GM12864 (cell line): Measurements from ENCODE around the gene SEPTIN12.

Experiments used
- DNase-seq: peaks from one replicate; pipeline ENCODE4 v3.0.0-alpha.2; 2011; ENCODE audit warnings: low read depth
- H3K4me3 ChIP-seq: 2 replicates; pipeline ENCODE4 v1.5.1; 2011; ENCODE audit warnings: mild to moderate bottlenecking, low read depth, low read length, control low read depth
- TF ChIP-seq, protein P1 (sequence below): IDR thresholded peaks from 2 replicates; pipeline ENCODE4 v1.5.1; 2011; ENCODE audit warnings: low read depth, mild to moderate bottlenecking, moderate library complexity, low read length, control low read depth, inconsistent platforms; ENCODE audit errors: missing control alignments

Gene SEPTIN12

DNA sequence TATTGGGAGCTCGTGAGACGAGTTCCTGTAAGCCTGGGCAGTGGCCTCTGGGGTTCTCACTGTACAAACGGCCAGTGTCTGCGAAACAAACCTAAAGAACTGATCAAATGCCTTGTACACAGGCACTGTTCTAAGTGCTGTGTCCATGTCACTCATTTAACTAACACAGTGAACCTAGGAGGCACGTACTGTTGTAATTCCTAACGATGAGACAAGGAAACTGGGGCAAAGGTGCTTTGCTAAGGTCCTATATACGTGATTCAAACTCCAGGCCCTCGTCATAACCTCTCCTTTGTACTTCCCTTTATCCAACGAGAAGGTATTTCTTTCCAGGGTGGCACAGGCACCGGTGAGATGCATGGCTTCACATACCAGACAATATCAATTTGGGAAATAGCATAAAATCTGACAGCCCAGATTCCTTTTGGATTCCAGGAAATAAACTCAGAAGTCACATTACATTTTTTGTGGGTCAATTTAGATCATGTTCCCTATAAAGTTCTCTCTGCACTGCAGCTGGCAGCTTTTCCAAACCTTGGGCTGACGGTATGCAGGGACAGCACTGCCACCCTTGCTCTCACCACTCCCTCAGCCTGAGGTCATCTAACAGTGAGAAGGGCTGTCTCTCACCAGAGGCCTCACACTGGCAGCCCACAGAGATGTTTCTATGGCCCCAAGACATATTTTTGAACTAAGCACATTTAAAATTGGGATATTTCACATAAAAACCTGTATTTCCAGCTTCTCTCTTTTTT lies 40.6 kb upstream of the SEPTIN12 start:
- DNase-seq, result no peak
- TF ChIP-seq, protein P1, sequence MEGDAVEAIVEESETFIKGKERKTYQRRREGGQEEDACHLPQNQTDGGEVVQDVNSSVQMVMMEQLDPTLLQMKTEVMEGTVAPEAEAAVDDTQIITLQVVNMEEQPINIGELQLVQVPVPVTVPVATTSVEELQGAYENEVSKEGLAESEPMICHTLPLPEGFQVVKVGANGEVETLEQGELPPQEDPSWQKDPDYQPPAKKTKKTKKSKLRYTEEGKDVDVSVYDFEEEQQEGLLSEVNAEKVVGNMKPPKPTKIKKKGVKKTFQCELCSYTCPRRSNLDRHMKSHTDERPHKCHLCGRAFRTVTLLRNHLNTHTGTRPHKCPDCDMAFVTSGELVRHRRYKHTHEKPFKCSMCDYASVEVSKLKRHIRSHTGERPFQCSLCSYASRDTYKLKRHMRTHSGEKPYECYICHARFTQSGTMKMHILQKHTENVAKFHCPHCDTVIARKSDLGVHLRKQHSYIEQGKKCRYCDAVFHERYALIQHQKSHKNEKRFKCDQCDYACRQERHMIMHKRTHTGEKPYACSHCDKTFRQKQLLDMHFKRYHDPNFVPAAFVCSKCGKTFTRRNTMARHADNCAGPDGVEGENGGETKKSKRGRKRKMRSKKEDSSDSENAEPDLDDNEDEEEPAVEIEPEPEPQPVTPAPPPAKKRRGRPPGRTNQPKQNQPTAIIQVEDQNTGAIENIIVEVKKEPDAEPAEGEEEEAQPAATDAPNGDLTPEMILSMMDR, result no peak
- no peak overlapping the region for H3K4me3 ChIP-seq

DNA sequence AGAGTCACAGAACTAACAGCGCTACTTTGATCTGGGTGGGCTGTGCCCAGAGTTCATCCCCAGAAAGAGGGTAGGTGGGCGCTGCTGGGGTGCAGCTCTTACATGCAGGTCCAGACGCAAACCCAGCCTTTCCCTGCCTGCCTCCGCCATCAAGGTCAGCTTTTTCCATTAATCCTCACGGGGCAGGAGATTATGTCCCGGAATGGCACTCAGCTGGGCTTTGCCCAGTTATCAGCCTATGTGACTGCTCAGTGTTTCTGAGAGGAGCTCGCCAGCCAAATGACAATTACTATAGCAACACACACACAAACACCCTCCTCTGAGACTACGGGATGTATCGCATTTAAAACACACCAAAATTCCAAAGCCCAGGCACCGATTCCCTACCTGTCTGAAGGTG lies 38.8 kb upstream of the SEPTIN12 start:
- TF ChIP-seq, protein P1, result no peak
- H3K4me3 ChIP-seq, result no peak overlapping the region
- DNase-seq, result no peak

DNA sequence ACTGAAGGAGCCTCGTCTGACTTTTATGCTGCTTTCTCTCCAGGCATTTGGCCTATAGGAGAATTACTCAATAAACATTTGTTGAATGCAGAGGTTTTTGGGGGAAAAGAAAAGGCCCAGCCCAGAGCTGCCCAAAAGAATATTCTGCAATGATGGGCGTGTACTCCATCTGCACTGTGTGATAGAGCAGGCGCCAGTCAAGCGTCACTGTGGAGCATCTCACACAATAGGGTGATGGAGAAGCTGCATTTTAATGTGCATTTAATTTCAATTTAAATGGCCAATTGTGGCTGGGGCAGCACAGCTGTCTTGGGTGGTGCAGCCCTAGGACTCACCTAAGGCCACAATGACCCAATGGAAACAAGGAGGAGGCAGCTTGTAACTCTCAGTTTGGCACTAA lies 38.4 kb upstream of the SEPTIN12 start:
- TF ChIP-seq, protein P1, result no peak
- no peak overlapping the region for H3K4me3 ChIP-seq
- DNase-seq, result no peak

DNA sequence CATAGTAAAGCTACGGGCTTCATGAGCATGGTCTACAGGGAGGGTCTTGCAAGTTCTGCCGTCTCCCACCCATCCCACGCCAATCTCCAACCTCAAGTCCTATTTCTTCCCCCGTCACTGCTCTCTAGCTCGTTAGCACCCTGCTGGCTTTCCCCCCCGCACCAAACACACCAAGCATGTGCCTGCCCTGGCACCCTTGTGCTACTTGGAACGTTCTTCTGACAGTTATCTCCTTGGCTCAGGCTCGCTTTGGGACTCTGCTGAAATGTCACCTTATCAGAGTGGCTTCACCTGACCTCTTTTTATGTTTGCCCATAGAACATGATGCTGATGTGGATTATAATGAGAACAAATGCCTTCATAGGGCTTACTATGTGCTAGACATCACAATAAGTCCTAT lies 37.1 kb upstream of the SEPTIN12 start:
- TF ChIP-seq, protein P1, result no peak
- DNase-seq, result no peak

DNA sequence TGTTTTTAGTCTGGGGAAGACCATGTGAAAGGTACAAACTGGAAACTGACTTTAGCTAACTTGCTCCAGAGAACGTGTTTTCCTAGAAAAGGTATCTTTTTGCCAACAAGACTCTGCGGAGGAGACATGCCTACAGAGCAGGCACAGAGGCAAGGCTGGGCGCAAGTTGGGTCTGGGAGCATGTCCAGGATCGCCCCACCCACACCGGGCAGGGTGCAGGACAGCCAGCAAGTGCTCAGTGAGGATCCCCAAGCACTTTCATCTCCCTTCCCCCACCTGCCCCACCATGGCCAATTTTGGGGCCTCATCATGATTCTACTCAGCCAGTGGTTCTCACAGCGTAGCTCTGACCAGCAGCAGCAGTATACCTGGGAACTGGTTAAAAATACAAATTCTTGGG lies 32.5 kb upstream of the SEPTIN12 start:
- no peak overlapping the region for H3K4me3 ChIP-seq
- DNase-seq, result no peak

More for the DNA sequence above, 37.1 kb upstream of the SEPTIN12 start:
- no peak overlapping the region for H3K4me3 ChIP-seq

DNA sequence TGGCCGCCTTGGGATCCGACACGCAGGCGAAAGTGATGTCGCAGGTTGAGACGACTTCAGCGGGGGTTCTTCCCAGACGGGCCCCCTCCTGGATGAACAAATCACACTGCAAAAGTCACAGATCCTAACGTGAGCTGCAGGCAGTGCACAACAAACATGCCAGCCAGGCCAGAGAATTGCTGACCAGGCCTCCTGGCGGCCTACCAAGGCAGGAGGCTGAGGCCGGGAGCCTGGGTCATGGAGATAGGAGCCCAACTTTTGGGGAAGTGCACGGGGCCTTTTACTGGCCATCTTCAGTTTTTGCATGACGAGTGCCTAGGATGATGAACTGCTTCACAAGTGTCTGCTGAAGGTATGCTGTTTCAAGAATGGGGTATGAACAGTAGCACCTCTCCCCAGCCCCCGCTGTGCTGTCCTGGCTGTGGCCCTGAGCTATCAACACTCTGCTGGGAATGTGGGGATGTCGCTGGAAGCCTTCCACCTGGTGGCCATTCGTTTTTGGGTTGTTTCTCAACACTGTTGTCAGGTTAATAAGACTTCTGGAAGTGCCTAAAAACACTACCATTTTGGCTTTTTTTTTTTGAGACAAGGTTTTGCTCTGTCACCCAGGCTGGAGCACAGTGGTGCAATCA lies 26.5 kb upstream of the SEPTIN12 start:
- no peak overlapping the region for H3K4me3 ChIP-seq
- TF ChIP-seq, protein P1, result no peak
- no peak for DNase-seq

More for the DNA sequence above, 32.5 kb upstream of the SEPTIN12 start:
- TF ChIP-seq, protein P1, result no peak
